ENCODE data around the gene DUSP28. TPM values are rescaled to one million over a fixed set of nuclear protein-coding genes. Genes with fewer than 3 reads are reported as not detected.

The DUSP28 gene
- total and polyA plus RNA-seq, 2 of the 8 experiments (the other 6 are each of a cell fraction or from before 2014, with no cell fraction given): 2.1 to 2.3 TPM

DNA sequence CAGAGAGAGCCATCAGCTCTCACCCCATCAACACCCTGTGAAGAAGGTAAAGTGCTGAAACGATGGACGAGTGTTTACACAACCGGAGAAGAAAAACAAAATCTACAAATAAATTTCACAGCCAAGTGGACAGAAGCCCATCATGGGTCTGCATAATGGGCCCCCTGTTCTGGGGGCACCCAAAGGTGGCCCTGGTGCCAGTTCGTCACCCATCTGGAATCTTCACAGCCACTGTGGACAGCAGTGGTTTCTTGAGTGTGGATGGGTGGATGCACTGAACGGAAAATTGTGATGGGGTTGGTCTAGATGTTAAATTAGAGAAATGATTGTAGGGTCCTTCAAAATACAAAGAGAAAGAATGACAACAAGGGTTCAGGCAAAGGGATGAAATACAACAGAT is 41.2 kb upstream of the DUSP28 start (continued):
- TF ChIP-seq, protein P1, sequence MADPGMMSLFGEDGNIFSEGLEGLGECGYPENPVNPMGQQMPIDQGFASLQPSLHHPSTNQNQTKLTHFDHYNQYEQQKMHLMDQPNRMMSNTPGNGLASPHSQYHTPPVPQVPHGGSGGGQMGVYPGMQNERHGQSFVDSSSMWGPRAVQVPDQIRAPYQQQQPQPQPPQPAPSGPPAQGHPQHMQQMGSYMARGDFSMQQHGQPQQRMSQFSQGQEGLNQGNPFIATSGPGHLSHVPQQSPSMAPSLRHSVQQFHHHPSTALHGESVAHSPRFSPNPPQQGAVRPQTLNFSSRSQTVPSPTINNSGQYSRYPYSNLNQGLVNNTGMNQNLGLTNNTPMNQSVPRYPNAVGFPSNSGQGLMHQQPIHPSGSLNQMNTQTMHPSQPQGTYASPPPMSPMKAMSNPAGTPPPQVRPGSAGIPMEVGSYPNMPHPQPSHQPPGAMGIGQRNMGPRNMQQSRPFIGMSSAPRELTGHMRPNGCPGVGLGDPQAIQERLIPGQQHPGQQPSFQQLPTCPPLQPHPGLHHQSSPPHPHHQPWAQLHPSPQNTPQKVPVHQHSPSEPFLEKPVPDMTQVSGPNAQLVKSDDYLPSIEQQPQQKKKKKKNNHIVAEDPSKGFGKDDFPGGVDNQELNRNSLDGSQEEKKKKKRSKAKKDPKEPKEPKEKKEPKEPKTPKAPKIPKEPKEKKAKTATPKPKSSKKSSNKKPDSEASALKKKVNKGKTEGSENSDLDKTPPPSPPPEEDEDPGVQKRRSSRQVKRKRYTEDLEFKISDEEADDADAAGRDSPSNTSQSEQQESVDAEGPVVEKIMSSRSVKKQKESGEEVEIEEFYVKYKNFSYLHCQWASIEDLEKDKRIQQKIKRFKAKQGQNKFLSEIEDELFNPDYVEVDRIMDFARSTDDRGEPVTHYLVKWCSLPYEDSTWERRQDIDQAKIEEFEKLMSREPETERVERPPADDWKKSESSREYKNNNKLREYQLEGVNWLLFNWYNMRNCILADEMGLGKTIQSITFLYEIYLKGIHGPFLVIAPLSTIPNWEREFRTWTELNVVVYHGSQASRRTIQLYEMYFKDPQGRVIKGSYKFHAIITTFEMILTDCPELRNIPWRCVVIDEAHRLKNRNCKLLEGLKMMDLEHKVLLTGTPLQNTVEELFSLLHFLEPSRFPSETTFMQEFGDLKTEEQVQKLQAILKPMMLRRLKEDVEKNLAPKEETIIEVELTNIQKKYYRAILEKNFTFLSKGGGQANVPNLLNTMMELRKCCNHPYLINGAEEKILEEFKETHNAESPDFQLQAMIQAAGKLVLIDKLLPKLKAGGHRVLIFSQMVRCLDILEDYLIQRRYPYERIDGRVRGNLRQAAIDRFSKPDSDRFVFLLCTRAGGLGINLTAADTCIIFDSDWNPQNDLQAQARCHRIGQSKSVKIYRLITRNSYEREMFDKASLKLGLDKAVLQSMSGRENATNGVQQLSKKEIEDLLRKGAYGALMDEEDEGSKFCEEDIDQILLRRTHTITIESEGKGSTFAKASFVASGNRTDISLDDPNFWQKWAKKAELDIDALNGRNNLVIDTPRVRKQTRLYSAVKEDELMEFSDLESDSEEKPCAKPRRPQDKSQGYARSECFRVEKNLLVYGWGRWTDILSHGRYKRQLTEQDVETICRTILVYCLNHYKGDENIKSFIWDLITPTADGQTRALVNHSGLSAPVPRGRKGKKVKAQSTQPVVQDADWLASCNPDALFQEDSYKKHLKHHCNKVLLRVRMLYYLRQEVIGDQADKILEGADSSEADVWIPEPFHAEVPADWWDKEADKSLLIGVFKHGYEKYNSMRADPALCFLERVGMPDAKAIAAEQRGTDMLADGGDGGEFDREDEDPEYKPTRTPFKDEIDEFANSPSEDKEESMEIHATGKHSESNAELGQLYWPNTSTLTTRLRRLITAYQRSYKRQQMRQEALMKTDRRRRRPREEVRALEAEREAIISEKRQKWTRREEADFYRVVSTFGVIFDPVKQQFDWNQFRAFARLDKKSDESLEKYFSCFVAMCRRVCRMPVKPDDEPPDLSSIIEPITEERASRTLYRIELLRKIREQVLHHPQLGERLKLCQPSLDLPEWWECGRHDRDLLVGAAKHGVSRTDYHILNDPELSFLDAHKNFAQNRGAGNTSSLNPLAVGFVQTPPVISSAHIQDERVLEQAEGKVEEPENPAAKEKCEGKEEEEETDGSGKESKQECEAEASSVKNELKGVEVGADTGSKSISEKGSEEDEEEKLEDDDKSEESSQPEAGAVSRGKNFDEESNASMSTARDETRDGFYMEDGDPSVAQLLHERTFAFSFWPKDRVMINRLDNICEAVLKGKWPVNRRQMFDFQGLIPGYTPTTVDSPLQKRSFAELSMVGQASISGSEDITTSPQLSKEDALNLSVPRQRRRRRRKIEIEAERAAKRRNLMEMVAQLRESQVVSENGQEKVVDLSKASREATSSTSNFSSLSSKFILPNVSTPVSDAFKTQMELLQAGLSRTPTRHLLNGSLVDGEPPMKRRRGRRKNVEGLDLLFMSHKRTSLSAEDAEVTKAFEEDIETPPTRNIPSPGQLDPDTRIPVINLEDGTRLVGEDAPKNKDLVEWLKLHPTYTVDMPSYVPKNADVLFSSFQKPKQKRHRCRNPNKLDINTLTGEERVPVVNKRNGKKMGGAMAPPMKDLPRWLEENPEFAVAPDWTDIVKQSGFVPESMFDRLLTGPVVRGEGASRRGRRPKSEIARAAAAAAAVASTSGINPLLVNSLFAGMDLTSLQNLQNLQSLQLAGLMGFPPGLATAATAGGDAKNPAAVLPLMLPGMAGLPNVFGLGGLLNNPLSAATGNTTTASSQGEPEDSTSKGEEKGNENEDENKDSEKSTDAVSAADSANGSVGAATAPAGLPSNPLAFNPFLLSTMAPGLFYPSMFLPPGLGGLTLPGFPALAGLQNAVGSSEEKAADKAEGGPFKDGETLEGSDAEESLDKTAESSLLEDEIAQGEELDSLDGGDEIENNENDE (IDR thresholded peaks at IDR 0.05; ENCODE audit: insufficient replicate concordance, low read length): no peak
- TF ChIP-seq, protein P2, sequence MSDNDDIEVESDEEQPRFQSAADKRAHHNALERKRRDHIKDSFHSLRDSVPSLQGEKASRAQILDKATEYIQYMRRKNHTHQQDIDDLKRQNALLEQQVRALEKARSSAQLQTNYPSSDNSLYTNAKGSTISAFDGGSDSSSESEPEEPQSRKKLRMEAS (IDR thresholded peaks at IDR 0.05): no peak

Measured in H1 (cell line).